ENCODE measurements around the gene CACNA2D4.

Gene CACNA2D4

DNA sequence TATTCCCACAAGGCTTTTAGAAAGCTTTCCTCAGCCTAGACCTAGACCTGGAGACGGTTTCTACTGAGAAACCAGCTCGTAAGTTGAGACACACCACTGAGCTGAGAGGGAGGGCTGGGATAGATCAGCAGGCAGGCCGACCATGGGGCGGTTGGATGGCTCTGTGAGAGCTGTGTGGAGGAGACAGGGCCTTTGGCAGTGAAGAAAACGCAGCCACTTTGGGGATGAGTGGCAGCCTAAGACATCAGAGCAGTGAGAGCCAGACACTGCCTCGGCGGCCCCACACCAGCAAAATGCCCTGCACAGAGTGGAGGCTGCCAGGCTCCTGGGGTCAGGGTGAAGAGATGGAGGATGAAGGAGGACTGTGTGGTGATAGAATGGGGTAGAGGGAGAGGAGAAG, 46.0 kb downstream of the CACNA2D4 start:
- TF ChIP-seq SUZ12 (IDR thresholded peaks at IDR 0.05) = no peak
- TF ChIP-seq, protein P1, sequence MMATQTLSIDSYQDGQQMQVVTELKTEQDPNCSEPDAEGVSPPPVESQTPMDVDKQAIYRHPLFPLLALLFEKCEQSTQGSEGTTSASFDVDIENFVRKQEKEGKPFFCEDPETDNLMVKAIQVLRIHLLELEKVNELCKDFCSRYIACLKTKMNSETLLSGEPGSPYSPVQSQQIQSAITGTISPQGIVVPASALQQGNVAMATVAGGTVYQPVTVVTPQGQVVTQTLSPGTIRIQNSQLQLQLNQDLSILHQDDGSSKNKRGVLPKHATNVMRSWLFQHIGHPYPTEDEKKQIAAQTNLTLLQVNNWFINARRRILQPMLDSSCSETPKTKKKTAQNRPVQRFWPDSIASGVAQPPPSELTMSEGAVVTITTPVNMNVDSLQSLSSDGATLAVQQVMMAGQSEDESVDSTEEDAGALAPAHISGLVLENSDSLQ (IDR thresholded peaks at IDR 0.05) = no peak
- DNase-seq (ENCODE audit: extremely low spot score) = no peak
- CTCF ChIA-PET = interaction anchor here (0.6 kb wide), 1 partner anchor 652 kb away, joined by 3 read pairs; no protein-coding TSS in a partner anchor
- POLR2A ChIA-PET = no interaction called here

DNA sequence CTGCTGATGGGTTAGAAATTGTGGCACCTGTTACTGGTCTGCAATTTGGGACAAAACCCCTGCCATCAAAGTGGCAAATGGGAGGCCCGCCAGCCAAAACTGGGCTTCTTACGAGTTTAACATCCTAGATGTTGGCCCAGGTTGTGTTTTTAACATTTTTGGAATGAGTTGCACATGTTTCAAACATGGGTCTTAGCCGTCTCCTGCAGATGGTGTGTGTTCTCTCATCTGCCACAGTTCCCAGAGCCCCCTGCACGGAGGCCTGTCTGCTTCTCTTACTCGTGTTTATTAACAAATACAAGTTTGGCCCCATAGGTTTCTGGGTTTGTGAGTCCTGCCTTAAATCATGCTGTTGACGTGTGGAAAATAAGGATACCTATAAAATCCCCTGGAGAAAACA, 46.5 kb downstream of the CACNA2D4 start:
- TF ChIP-seq TARDBP (IDR thresholded peaks at IDR 0.05) (no peak), FOXA1 (IDR thresholded peaks at IDR 0.05) (no peak), CTBP1 (IDR thresholded peaks at IDR 0.05; ENCODE audit: borderline replicate concordance) (no peak), BHLHE40 (IDR thresholded peaks at IDR 0.05; ENCODE audit: borderline replicate concordance) (no peak), SP1 (IDR thresholded peaks at IDR 0.05) (no peak), HDGF (IDR thresholded peaks at IDR 0.05; ENCODE audit: borderline replicate concordance) (no peak), FOXM1 (IDR thresholded peaks at IDR 0.05; ENCODE audit: borderline replicate concordance) (no peak), ELF4 (IDR thresholded peaks at IDR 0.05) (no peak), L3MBTL2 (conservative IDR thresholded peaks at IDR 0.05) (no peak), ZNF384 (IDR thresholded peaks at IDR 0.05) (no peak), NFRKB (IDR thresholded peaks at IDR 0.05) (no peak), LEF1 (IDR thresholded peaks at IDR 0.05; ENCODE audit: borderline replicate concordance) (no peak), SUZ12 (IDR thresholded peaks at IDR 0.05) (no peak)
- TF ChIP-seq, protein P1 (IDR thresholded peaks at IDR 0.05) = no peak
- no peak for DNase-seq (ENCODE audit: extremely low spot score)
- ChIA-PET POLR2A (no interaction called here), CTCF (interaction anchor here (0.6 kb wide), 1 partner anchor 651 kb away, joined by 3 read pairs; no protein-coding TSS in a partner anchor)

DNA sequence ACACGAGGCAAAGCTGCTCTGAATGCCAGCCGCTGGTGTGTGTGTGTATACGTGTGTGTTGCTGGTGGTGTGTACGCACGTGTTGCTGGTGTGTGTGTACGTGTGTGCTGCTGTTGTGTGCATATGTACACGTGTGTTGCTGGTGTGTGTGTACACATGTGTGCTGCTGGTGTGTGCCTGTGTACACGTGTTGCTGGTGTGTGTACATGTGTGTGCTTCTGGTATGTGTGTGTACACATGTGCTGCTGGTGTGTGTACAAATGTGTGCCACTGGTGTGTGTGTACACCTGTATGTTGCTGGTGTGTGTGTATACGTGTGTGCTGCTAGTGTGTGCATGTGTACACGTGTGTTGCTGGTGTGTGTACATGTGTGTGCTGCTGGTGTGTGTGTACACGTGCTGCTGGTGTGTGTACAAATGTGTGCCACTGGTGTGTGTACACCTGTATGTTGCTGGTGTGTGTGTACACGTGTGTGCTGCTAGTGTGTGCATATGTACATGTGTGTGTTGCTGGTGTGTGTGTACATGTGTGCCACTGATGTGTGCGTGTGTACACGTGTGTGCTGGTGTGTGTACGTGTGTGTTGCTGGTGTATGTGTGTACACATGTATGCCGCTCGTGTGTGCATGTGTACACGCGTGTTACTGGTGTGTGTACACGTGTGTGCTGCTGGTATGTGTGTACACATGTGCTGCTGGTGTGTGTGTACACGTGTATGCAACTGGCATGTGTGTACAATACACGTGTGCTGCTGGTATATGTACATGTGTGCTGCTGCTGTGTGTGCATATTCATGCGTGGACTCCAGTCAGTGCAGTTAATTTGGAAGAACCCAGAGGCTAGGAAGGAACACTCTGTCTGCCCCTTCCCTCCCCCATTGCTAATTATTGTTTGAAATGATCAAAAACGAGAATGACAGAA, 47.2 kb downstream of the CACNA2D4 start:
- ChIA-PET CTCF (no interaction called here), POLR2A (no interaction called here)
- no peak for TF ChIP-seq SP1 (IDR thresholded peaks at IDR 0.05)
- TF ChIP-seq ELF4 (IDR thresholded peaks at IDR 0.05) = no peak
- no peak for TF ChIP-seq FOXM1 (IDR thresholded peaks at IDR 0.05; ENCODE audit: borderline replicate concordance)
- no peak for TF ChIP-seq L3MBTL2 (conservative IDR thresholded peaks at IDR 0.05)
- TF ChIP-seq, protein P1 (IDR thresholded peaks at IDR 0.05) = no peak
- TF ChIP-seq BHLHE40 (IDR thresholded peaks at IDR 0.05; ENCODE audit: borderline replicate concordance) = no peak
- TF ChIP-seq SUZ12 (IDR thresholded peaks at IDR 0.05) = no peak
- TF ChIP-seq FOXK2 (IDR thresholded peaks at IDR 0.05) = no peak
- TF ChIP-seq NFRKB (IDR thresholded peaks at IDR 0.05) = no peak
- no peak for TF ChIP-seq ARNT (IDR thresholded peaks at IDR 0.05)
- TF ChIP-seq HDGF (IDR thresholded peaks at IDR 0.05; ENCODE audit: borderline replicate concordance) = no peak
- no peak for TF ChIP-seq TARDBP (IDR thresholded peaks at IDR 0.05)
- no peak for TF ChIP-seq ZNF384 (IDR thresholded peaks at IDR 0.05)
- TF ChIP-seq FOXA1 (IDR thresholded peaks at IDR 0.05) = no peak
- DNase-seq (ENCODE audit: extremely low spot score) = no peak

DNA sequence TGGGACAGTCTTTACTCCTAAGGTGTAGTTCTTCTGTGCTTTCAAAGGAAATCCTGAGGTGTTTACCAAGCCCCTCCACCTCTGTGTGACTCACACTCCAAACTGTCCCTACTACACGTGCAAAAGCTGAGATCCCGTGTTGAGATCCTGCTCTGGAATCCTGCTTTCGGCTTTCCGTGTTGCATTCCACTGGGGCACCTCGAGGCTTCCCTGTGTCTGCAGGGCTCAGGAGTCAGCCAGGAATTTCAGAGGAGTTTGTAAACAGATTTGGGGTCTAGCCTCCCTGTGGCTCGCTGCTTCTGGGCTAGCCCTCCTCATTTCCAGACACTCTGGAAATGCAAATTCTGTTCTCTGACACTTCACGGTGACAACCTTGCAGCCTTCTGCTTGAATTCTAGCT, 48.4 kb downstream of the CACNA2D4 start:
- no peak for DNase-seq (ENCODE audit: extremely low spot score)
- POLR2A ChIA-PET = no interaction called here
- TF ChIP-seq TARDBP (IDR thresholded peaks at IDR 0.05) = no peak
- no peak for TF ChIP-seq NFRKB (IDR thresholded peaks at IDR 0.05)
- no peak for TF ChIP-seq LEF1 (IDR thresholded peaks at IDR 0.05; ENCODE audit: borderline replicate concordance)
- TF ChIP-seq ZNF384 (IDR thresholded peaks at IDR 0.05) = no peak
- TF ChIP-seq FOXM1 (IDR thresholded peaks at IDR 0.05; ENCODE audit: borderline replicate concordance) = no peak
- no peak for TF ChIP-seq BHLHE40 (IDR thresholded peaks at IDR 0.05; ENCODE audit: borderline replicate concordance)
- no peak for TF ChIP-seq SP1 (IDR thresholded peaks at IDR 0.05)
- no peak for TF ChIP-seq ELF4 (IDR thresholded peaks at IDR 0.05)
- TF ChIP-seq ARNT (IDR thresholded peaks at IDR 0.05) = no peak
- TF ChIP-seq, protein P1 (IDR thresholded peaks at IDR 0.05) = no peak
- CTCF ChIA-PET = no interaction called here

DNA sequence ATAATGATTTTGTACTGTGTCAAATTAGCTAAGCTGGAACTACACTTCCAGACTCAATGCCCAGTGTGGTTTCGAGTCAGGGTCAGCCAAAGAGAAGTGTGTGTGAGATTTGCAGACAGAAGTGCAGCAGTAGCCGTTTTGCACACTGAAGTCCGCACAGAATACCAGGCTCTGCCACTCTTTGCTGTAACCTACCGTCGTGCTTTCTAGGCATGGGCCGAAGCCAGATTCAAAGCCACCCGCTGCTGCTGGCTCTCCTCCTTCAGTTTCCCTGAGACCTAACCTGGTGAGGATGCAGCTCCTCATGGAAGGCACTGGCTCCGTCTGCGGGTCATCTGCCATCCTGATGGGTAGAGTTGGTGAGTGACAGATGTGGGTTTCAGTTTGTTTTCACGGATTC, 49.3 kb downstream of the CACNA2D4 start:
- no peak for DNase-seq (ENCODE audit: extremely low spot score)
- ChIA-PET POLR2A (no interaction called here), CTCF (no interaction called here)
- no peak for TF ChIP-seq NFRKB (IDR thresholded peaks at IDR 0.05)
- no peak for TF ChIP-seq FOXK2 (IDR thresholded peaks at IDR 0.05)
- no peak for TF ChIP-seq HDGF (IDR thresholded peaks at IDR 0.05; ENCODE audit: borderline replicate concordance)
- no peak for TF ChIP-seq CTBP1 (IDR thresholded peaks at IDR 0.05; ENCODE audit: borderline replicate concordance)
- TF ChIP-seq, protein P1 (IDR thresholded peaks at IDR 0.05) = no peak
- no peak for TF ChIP-seq LEF1 (IDR thresholded peaks at IDR 0.05; ENCODE audit: borderline replicate concordance)
- TF ChIP-seq ELF4 (IDR thresholded peaks at IDR 0.05) = no peak
- TF ChIP-seq FOXA1 (IDR thresholded peaks at IDR 0.05) = no peak

All from HEK293T (cell line).